ENCODE data around the gene MRPS10.

The MRPS10 gene

GRCh38 chr6:42239736-42240375 lies 22.2 kb upstream of the MRPS10 start:
- no peak overlapping the region for H3K4me3 ChIP-seq (ENCODE audit: low read length)
- no peak for TF ChIP-seq CTCF (IDR thresholded peaks at IDR 0.05; ENCODE audit: insufficient read depth, low read depth, low read length, missing control alignments)
- DNase-seq (ENCODE audit: low read depth) = peak; percentile 91

- DNase-seq (ENCODE audit: low read depth) = peak; percentile 76
- no peak for TF ChIP-seq CTCF (IDR thresholded peaks at IDR 0.05; ENCODE audit: insufficient read depth, low read depth, low read length, missing control alignments)
- no peak overlapping the region for H3K4me3 ChIP-seq (ENCODE audit: low read length)
Measured at GRCh38 chr6:42239333-42239732, 21.7 kb upstream of the MRPS10 start.

GRCh38 chr6:42237857-42238256 lies 20.2 kb upstream of the MRPS10 start:
- H3K4me3 ChIP-seq (ENCODE audit: low read length) = no peak overlapping the region
- TF ChIP-seq CTCF (IDR thresholded peaks at IDR 0.05; ENCODE audit: insufficient read depth, low read depth, low read length, missing control alignments) = no peak
- no peak for DNase-seq (ENCODE audit: low read depth)

- TF ChIP-seq CTCF (IDR thresholded peaks at IDR 0.05; ENCODE audit: insufficient read depth, low read depth, low read length, missing control alignments) = no peak
- DNase-seq (ENCODE audit: low read depth) = no peak
- no peak overlapping the region for H3K4me3 ChIP-seq (ENCODE audit: low read length)
Measured at GRCh38 chr6:42236682-42237473, 19.2 kb upstream of the MRPS10 start.

- H3K4me3 ChIP-seq (ENCODE audit: low read length) = no peak overlapping the region
- no peak for DNase-seq (ENCODE audit: low read depth)
- TF ChIP-seq CTCF (IDR thresholded peaks at IDR 0.05; ENCODE audit: insufficient read depth, low read depth, low read length, missing control alignments) = no peak
Measured at GRCh38 chr6:42236030-42236429, 18.4 kb upstream of the MRPS10 start.

GRCh38 chr6:42232035-42232434 lies 14.4 kb upstream of the MRPS10 start:
- peak; percentile 51 for DNase-seq (ENCODE audit: low read depth)
- TF ChIP-seq CTCF (IDR thresholded peaks at IDR 0.05; ENCODE audit: insufficient read depth, low read depth, low read length, missing control alignments) = no peak
- H3K4me3 ChIP-seq (ENCODE audit: low read length) = no peak overlapping the region

Measured in epithelial cell of esophagus (primary cell).